T-helper 17 cell (primary cell): ENCODE results near the gene ISG20. TPM values are rescaled to one million over a fixed set of nuclear protein-coding genes. Genes with fewer than 3 reads are reported as not detected.
A peak's percentile ranks its signal among the peaks of the same experiment; 100 is the strongest.
"Not testable (repeated sequence)": the region's sequence is repeated elsewhere in the genome, so short reads cannot be mapped to it uniquely, and the experiment has no call there.

Source experiments
- ATAC-seq: fragments of 150-1000 bp; cut with Tn5 transposase; 2 replicates; pipeline ENCODE4 v1.10.0; 2021; ENCODE audit warnings: mild to moderate bottlenecking, moderate library complexity
- DNase-seq, 3 donors: peaks; one replicate each; pipeline versions ENCODE4 v3.0.0 to v3.0.0-alpha.2; 2020 to 2021
- H3K9me3 ChIP-seq: one replicate; pipeline ENCODE4 v1.7.0; 2013; ENCODE audit warnings: low read length, mild to moderate bottlenecking; ENCODE audit not compliant: control insufficient read depth, poor library complexity, severe bottlenecking
- H3K27ac Mint-ChIP-seq: one replicate; pipeline ENCODE4 v1.8.0; 2022; ENCODE audit warnings: mild to moderate bottlenecking, moderate library complexity, mixed read lengths
- H3K27me3 Mint-ChIP-seq: one replicate; pipeline ENCODE4 v1.8.0; 2022; ENCODE audit warnings: mixed read lengths
- H3K36me3 Mint-ChIP-seq: one replicate; pipeline ENCODE4 v1.8.0; 2022; ENCODE audit warnings: low read depth, mixed read lengths
- H3K4me1 Mint-ChIP-seq: one replicate; pipeline ENCODE4 v1.8.0; 2022; ENCODE audit warnings: mild to moderate bottlenecking, mixed read lengths
- H3K4me3 Mint-ChIP-seq: one replicate; pipeline ENCODE4 v1.8.0; 2022; ENCODE audit warnings: mild to moderate bottlenecking, moderate library complexity, mixed read lengths
- total RNA-seq, 4 donors: library from RNA in 2 of 4; stranded (reverse) in 2 of 4; gene quantifications; one replicate each; pipeline ENCODE4 v1.2.3 and lab custom pipeline; 2022 to 2026

ISG20 gene
- total RNA-seq, 2 donors from 2014 or later = 124 to 141 TPM

DNA sequence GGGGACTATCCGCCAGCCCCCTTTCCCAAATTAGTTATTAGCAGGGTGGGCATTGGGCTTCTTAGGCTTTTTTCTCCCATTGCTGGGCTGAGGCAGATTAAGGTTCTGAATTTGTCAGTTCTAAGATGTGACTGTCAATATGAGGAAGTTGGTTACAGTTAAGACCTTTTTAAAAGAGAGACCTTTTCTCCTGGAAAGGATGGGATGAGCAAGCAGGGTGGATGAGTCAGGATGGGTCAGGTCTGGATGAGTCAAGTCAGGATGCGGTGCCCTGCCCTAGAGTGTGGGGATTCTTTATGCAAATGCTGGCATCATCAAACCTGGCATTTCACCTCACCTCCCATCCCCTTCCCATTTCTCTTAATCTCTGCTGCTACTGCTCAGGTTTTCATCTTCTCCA, 15.8 kb upstream of the ISG20 start:
- Mint-ChIP-seq H3K27me3 (peaks cover 7% of the 10 kb centered on the region), H3K4me1 (peaks cover 52% of the 10 kb centered on the region), H3K36me3 (peaks cover 5% of the 10 kb centered on the region), H3K4me3 (peak overlapping the region; percentile 96), H3K27ac (peak overlapping the region; percentile 97)
- no peaks in the 10 kb centered on the region for H3K9me3 ChIP-seq
- DNase-seq = no peak
- ATAC-seq = no peak

DNA sequence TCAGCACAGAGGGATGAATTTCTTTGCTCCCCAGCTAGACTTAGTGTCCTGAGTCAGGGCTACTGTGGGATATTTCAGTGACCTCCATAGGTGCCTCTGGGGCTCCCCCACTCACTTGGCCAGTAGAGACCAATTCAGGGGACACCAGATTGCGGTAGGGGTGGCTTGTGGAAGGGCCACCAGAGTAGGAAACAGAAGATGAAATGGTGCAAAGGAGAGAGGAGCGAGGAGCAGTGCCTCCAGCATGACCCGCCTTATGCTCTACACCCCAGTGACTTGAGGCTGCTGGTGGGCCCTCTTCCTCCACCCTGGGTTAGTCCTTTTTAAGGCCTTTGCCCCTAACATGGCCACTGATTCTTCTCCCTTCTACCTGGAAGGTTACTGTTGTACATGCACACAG, 15.2 kb upstream of the ISG20 start:
- H3K4me1 Mint-ChIP-seq = peaks cover 55% of the 10 kb centered on the region
- DNase-seq (no peak), ATAC-seq (no peak)
- H3K4me3 Mint-ChIP-seq = peak overlapping the region; percentile 96
- H3K9me3 ChIP-seq = no peaks in the 10 kb centered on the region
- peak overlapping the region; percentile 97 for H3K27ac Mint-ChIP-seq
- H3K36me3 Mint-ChIP-seq = peaks cover 5% of the 10 kb centered on the region
- peaks cover 7% of the 10 kb centered on the region for H3K27me3 Mint-ChIP-seq

DNA sequence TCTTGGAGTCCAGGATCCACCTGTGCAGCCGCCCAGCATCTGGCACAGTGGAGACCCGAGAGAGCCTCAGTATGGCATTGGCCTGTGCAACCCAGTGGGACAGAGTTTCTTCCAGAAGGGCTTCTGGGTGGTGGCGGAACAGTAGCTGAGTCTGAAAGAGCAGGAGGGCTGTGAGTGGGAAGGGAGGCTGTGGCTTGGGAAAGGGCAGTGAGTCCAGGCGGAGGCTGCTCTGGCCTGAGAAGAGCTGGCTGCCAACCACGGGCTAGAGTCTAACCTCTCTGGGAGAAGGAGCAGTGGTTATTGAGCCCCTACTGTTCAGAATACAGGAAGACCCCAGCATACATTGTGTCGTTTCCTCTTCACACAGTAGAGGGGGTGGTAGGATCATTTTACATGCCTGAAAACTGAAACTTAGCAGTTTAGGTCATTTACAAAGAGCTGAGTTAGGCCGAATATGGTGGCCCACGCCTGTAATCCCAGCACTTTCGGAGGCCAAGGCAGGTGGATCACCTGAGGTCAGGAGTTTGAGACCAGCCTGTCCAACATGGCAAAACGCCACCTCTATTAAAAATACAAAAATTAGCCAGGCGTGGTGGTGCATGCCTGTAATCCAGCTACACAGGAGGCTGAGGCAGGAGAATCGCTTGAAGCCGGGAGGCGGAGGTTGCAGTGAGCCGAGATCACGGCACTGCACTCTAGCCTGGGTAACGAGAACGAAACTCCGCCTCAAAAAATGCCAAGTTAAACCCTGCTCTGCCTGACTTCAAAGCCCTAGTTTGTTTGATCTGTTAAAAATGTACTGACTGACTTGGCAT, 14.5 kb upstream of the ISG20 start:
- peaks cover 7% of the 10 kb centered on the region for H3K27me3 Mint-ChIP-seq
- no peaks in the 10 kb centered on the region for H3K9me3 ChIP-seq
- peaks cover 6% of the 10 kb centered on the region for H3K36me3 Mint-ChIP-seq
- peak overlapping the region; percentile 97 for H3K27ac Mint-ChIP-seq
- peak; percentile 47 for ATAC-seq
- DNase-seq = peak in 1 of 3 donors; percentile 32
- peak overlapping the region; percentile 96 for H3K4me3 Mint-ChIP-seq
- H3K4me1 Mint-ChIP-seq = peaks cover 61% of the 10 kb centered on the region

DNA sequence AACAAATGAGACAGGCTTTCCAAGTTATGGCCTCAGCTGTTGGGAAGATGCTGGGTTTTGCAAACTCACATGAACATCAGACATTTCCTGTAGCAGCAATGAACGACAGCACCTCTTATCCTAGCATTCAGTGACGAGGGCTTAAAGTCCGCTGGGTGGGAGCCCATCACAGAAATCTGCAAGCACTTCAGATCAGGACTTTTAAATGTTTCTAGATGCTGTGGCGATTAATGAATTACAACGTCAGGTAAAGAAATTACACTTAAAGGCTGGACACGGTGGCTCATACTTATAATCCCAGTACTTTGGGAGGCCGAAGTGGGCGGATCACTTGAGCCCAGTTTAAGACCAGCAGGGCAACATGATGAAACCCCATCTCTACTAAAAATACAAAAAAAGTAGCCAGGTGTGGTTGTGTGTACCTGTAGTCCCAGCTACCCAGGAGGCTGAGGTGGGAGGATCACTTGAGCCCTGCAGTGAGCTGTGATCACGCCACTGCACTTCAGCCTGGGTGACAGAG, 13.8 kb upstream of the ISG20 start:
- H3K27ac Mint-ChIP-seq = peak overlapping the region; percentile 97
- H3K4me3 Mint-ChIP-seq = peak overlapping the region; percentile 96
- peaks cover 5% of the 10 kb centered on the region for H3K36me3 Mint-ChIP-seq
- DNase-seq (no peak), ATAC-seq (no peak)
- H3K4me1 Mint-ChIP-seq = peaks cover 68% of the 10 kb centered on the region
- H3K9me3 ChIP-seq = no peaks in the 10 kb centered on the region
- H3K27me3 Mint-ChIP-seq = peaks cover 1% of the 10 kb centered on the region

DNA sequence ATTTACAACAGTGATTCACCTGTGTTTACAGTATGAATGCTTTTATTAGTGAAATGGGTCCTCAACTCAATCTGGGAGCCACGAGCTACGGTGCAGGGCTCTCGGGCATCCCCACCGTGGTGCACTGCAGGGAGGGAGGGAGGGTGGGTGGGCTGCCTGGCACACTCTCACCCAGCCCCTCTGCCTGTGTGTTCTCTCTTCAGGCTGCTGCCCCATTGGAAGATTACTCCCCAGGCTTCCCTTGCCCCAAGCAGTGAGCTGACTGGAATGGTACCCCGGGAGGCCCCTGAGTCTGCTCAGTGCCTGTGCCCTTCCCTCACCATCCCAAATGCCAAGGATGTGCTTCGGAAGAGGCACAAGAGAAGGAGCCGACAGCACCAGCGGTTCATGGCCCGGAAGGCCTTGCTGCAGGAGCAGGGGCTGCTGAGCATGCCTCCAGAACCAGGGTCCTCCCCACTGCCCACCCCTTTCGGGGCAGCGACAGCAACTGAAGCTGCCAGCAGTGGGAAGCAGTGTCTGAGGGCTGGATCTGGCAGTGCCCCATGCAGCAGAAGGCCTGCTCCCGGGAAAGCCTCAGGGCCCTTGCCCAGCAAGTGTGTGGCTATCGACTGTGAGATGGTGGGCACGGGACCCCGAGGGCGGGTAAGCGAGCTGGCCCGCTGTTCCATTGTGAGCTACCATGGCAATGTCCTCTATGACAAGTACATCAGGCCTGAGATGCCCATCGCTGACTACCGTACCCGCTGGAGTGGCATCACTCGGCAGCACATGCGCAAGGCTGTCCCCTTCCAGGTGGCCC, 12.7 kb upstream of the ISG20 start:
- no peak for DNase-seq
- Mint-ChIP-seq H3K36me3 (peaks cover 5% of the 10 kb centered on the region), H3K4me3 (peak overlapping the region; percentile 33), H3K27ac (peak overlapping the region; percentile 100), H3K27me3 (no peaks in the 10 kb centered on the region), H3K4me1 (peaks cover 71% of the 10 kb centered on the region)
- ATAC-seq = no peak
- H3K9me3 ChIP-seq = no peaks in the 10 kb centered on the region

DNA sequence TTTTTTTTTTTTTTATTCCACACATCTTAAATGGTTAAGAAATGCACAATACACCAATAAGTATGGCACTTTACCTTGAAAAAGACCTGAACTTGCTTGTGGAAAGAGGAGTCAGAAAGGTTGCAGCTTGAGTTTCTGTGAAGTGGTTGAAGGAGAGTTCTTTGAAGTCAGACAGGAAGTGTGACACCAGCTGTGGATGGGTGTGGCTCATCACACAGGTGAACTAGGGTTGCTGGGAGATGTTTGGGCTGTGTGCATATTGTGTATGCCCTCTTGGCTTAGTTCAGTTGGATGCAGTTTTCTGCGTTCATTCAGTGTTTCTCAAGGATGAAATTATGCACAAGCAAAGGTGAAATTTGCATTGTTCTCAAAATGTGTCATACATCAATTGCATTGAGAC, 11.4 kb upstream of the ISG20 start:
- no peaks in the 10 kb centered on the region for H3K9me3 ChIP-seq
- Mint-ChIP-seq H3K4me1 (peaks cover 70% of the 10 kb centered on the region), H3K36me3 (peaks cover 5% of the 10 kb centered on the region), H3K27ac (peak overlapping the region; percentile 100), H3K27me3 (no peaks in the 10 kb centered on the region), H3K4me3 (peak overlapping the region; percentile 71)
- peak; percentile 87 for ATAC-seq
- DNase-seq = peak; percentile 34 to 62 (median 51)

DNA sequence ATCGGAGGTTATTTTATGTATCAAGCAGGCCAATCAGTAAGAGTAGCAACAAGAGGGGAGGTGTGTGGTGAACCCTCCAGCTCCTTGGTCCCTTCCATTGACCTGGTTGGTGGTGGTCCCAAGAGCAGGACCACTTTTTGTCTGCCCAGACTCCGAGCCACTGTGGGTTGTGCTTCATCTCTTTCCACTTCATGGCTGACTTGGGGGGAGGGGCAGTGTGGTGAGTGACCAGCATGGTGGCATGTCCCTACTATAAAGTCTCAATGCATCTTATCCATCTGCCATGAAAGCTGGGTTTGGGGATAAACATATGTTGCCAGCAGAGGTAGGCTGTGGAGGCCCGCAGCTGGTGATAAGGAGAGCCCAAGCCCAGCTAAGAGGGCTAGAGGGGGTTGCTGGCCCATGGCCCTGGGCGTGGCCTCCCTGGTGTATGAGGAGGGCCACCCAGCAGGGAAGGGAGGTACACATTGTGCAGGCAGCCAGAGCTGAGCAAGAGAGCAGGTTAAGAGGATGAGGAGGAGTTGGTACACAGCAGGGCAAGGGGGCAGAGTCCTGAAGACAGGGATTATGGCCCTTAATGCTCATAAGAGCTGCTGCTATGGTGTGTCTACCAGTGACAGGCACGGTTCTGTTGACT, 10.7 kb upstream of the ISG20 start:
- ATAC-seq (no peak), DNase-seq (no peak)
- Mint-ChIP-seq H3K36me3 (peaks cover 5% of the 10 kb centered on the region), H3K4me3 (peak overlapping the region; percentile 74), H3K27ac (peak overlapping the region; percentile 100), H3K27me3 (no peaks in the 10 kb centered on the region), H3K4me1 (peaks cover 67% of the 10 kb centered on the region)
- no peaks in the 10 kb centered on the region for H3K9me3 ChIP-seq

DNA sequence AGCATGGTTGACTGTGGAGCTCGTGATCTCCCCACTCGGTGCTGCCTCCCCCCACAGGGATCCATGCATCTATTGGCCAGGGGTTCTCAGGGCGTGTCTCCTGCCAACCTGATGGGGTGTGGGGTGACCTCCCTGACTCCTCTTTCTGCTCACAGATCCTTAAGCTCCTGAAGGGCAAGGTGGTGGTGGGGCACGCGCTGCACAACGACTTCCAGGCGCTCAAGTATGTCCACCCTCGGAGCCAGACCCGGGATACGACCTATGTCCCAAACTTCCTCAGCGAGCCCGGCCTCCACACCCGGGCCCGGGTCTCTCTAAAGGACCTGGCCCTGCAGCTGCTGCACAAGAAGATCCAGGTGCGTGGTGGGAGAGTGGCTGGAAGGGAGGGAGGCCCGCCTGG, 9.7 kb upstream of the ISG20 start:
- Mint-ChIP-seq H3K4me3 (peak overlapping the region; percentile 82), H3K4me1 (peaks cover 61% of the 10 kb centered on the region), H3K36me3 (peaks cover 5% of the 10 kb centered on the region), H3K27me3 (no peaks in the 10 kb centered on the region), H3K27ac (peak overlapping the region; percentile 100)
- DNase-seq = no peak
- no peak for ATAC-seq
- no peaks in the 10 kb centered on the region for H3K9me3 ChIP-seq

DNA sequence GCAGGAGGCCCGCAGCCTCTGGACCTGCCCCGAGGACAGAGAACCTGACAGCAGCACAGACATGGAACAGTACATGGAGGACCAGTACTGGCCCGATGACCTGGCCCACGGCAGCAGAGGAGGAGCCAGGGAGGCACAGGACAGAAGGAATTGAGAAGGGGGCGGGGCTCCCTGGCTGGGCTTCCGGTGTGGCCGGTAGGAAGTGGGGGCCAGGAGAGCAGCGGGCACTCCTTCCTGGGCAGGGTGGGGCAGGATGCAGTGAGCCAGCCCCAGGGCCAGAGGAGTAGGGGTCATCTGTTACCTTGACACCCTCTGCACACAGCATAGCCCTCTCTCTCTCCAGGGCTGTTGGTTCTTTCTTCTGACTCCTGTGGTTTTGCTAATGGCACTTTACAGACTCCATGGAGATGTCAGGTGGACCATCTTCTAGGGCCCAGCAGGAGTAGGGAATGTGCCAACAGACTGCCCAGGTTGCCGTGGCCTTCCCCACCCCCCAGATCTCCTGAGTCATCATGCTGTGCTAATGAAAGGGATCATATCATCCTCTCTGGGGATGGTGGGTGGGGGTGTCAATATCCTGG, 8.6 kb upstream of the ISG20 start:
- ATAC-seq = no peak
- peaks cover 57% of the 10 kb centered on the region for H3K4me1 Mint-ChIP-seq
- DNase-seq = no peak
- H3K27me3 Mint-ChIP-seq = no peaks in the 10 kb centered on the region
- peaks cover 5% of the 10 kb centered on the region for H3K36me3 Mint-ChIP-seq
- H3K9me3 ChIP-seq = no peaks in the 10 kb centered on the region
- peak overlapping the region; percentile 100 for H3K27ac Mint-ChIP-seq
- peak overlapping the region; percentile 82 for H3K4me3 Mint-ChIP-seq

DNA sequence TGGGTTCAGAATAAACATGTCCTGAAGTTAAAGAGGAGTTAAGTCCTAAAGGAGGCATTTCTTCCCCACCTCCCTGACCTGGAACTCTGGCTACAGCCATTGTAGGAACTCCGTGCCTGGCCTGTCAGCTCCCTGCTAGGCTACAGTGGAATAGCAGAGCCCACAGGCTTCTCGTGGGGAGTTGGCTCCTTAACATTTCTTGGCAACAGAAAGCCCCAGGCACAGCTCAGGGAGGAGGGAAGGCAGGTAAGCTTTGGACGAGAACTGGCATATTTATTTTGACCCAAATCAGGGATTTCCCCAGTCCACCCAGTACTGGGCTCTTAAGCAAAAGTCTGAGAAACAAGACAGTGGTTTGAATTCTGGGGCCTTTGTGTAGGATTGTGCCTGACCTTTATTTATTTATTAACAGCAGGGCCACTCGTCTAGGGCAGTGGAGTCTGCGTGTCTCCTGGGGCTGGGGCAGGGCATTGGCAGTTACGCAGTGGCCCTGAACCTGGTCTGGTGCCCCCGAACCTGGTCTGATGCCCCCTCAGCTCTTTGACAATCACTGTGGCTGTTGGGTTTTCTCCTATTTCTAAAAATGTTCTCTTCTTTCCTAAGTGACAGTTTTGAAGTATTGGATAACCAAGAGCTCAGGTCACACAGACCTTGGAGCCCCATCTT, 7.9 kb upstream of the ISG20 start:
- DNase-seq (no peak), ATAC-seq (no peak)
- H3K9me3 ChIP-seq = no peaks in the 10 kb centered on the region
- no peaks in the 10 kb centered on the region for H3K27me3 Mint-ChIP-seq
- peaks cover 60% of the 10 kb centered on the region for H3K4me1 Mint-ChIP-seq
- H3K4me3 Mint-ChIP-seq = peak overlapping the region; percentile 82
- H3K36me3 Mint-ChIP-seq = peaks cover 5% of the 10 kb centered on the region
- peak overlapping the region; percentile 100 for H3K27ac Mint-ChIP-seq

DNA sequence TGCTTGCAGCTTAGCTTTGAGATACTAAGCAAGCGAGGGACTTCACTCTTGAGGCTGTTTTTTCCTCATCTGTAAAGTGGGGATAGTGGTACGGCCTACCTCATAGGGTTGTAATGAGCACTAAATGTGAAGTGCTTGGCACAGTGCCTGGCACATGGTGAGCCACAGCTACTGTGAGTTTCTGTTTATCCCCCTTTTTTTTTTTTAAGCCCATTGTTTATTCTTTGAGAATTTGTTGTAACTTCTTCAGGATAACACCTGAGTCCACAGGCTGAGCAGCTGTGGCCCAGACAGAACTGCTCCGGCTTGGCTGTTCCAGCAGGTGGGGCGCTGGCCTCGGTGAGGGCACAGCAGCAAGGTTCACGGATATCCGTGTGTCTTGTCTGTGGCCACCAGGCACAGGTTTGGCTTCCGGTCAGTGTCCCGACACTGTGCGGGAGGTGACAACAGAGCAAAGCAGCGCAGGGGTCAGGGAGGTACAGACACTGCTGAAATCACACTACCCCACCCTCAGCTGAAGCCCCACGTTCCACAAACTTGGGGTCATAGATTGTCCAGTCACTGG, 7.3 kb upstream of the ISG20 start:
- Mint-ChIP-seq H3K27me3 (no peaks in the 10 kb centered on the region), H3K36me3 (peaks cover 5% of the 10 kb centered on the region)

DNA sequence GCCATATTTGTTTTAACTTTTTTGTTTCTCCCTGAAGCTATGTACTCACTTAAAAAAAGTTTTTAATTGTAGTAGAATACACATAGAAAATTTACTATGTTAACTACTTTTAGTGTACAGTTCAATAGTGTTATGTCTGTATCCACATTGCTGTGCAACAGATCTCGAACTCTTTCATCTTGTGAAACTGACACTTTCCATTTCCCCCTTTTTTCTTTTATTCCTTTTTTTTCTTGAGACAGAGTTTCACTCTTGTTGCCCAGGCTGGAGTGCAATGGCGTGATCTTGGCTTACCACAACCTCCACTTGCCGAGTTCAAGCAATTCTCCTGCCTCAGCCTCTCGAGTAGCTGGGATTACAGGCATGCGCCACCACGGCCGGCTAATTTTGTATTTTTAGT, 6.0 kb upstream of the ISG20 start:
- Mint-ChIP-seq H3K27ac (peak overlapping the region; percentile 100), H3K4me1 (peaks cover 64% of the 10 kb centered on the region)
- H3K4me3 Mint-ChIP-seq, H3K27me3 Mint-ChIP-seq, DNase-seq, H3K9me3 ChIP-seq, ATAC-seq, H3K36me3 Mint-ChIP-seq: not testable (repeated sequence)

More for the DNA sequence above, 7.3 kb upstream of the ISG20 start:
- Mint-ChIP-seq H3K27ac (peak overlapping the region; percentile 100), H3K4me1 (peaks cover 62% of the 10 kb centered on the region), H3K4me3 (no peak overlapping the region)
- ATAC-seq = no peak
- no peaks in the 10 kb centered on the region for H3K9me3 ChIP-seq
- DNase-seq = no peak
